CD8-positive, alpha-beta memory T cell (primary cell): Measurements from ENCODE around the gene FOSL2. TPM values are rescaled to one million over a fixed set of nuclear protein-coding genes. Genes with fewer than 3 reads are reported as not detected.

Source experiments
- CTCF ChIA-PET: fragments of 350-600 bp; sonication (Branson Sonifier 250); formaldehyde crosslinking; loops from one replicate; lab custom pipeline; 2021; ENCODE audit warnings: antibody characterized with exemption; lab: Charles Lee
- POLR2A ChIA-PET: fragments of 350-600 bp; sonication (Branson Sonifier 250); formaldehyde crosslinking; loops from one replicate; lab custom pipeline; 2021; ENCODE audit warnings: antibody characterized with exemption; lab: Charles Lee
- DNase-seq, 5 donors: peaks; one replicate each; pipeline versions ENCODE4 v3.0.0 to v3.0.0-alpha.2; 2020 to 2022; ENCODE audit warnings: mixed read lengths in 1 of 5
- H3K27ac ChIP-seq: one replicate; pipeline ENCODE4 v1.7.0; 2013; ENCODE audit warnings: low read depth, mild to moderate bottlenecking, low read length, moderate library complexity
- H3K27me3 ChIP-seq: 2 replicates; pipeline ENCODE4 v1.7.0; 2013; ENCODE audit warnings: low read length, mild to moderate bottlenecking; ENCODE audit not compliant: insufficient read depth, poor library complexity, severe bottlenecking
- H3K36me3 ChIP-seq: 2 replicates; pipeline ENCODE4 v1.7.0; 2013; ENCODE audit warnings: mild to moderate bottlenecking, low read length, moderate library complexity; ENCODE audit not compliant: insufficient read depth
- H3K4me1 ChIP-seq: 2 replicates; pipeline ENCODE4 v1.7.0; 2013; ENCODE audit warnings: mild to moderate bottlenecking, low read length, moderate library complexity; ENCODE audit not compliant: insufficient read depth
- H3K4me3 ChIP-seq: 2 replicates; pipeline ENCODE4 v1.7.0; 2013; ENCODE audit warnings: mild to moderate bottlenecking, low read length
- H3K9me3 ChIP-seq: 2 replicates; pipeline ENCODE4 v1.7.0; 2013; ENCODE audit warnings: mild to moderate bottlenecking, low read length
- H3K27ac Mint-ChIP-seq, 8 donors: one replicate each; pipeline ENCODE4 v1.8.0; 2020 to 2021; ENCODE audit warnings: mixed read lengths in 8 of 8, mild to moderate bottlenecking in 6 of 8, inconsistent platforms in 3 of 8, moderate library complexity in 3 of 8
- H3K27me3 Mint-ChIP-seq, 2 donors: one replicate each; pipeline ENCODE4 v1.8.0; 2020 to 2021; ENCODE audit warnings: mixed read lengths in 2 of 2, mild to moderate bottlenecking in 1 of 2, moderate library complexity in 1 of 2
- H3K36me3 Mint-ChIP-seq, 3 donors: one replicate each; pipeline ENCODE4 v1.8.0; 2020 to 2021; ENCODE audit warnings: mixed read lengths in 3 of 3, inconsistent platforms in 1 of 3, mild to moderate bottlenecking in 1 of 3
- H3K4me1 Mint-ChIP-seq, 3 donors: one replicate each; pipeline ENCODE4 v1.8.0; 2020 to 2021; ENCODE audit warnings: mixed read lengths in 3 of 3, inconsistent platforms in 1 of 3, mild to moderate bottlenecking in 1 of 3
- H3K4me3 Mint-ChIP-seq, 7 donors: one replicate each; pipeline ENCODE4 v1.8.0; 2020 to 2021; ENCODE audit warnings: mixed read lengths in 7 of 7, mild to moderate bottlenecking in 6 of 7, moderate library complexity in 4 of 7, inconsistent platforms in 2 of 7
- H3K9me3 Mint-ChIP-seq, 5 donors: one replicate each; pipeline ENCODE4 v1.8.0; 2020 to 2022; ENCODE audit warnings: mixed read lengths in 5 of 5, mild to moderate bottlenecking in 3 of 5, moderate library complexity in 2 of 5, inconsistent platforms in 1 of 5
- polyA plus RNA-seq: library from polyadenylated mRNA; unstranded; fragments of 300-500 nt; fragmentation: Illumina TruSeq; gene quantifications from one replicate; pipeline ENCODE4 v1.2.3, GENCODE V29; 2021
- total RNA-seq, 2 experiments: library from RNA; stranded (reverse); gene quantifications; one replicate each; pipeline ENCODE4 v1.2.3, GENCODE V29; 2021

The FOSL2 gene
- total and polyA plus RNA-seq, 3 experiments from 2014 or later = 14.1 to 47.3 (median 46.2) TPM

GRCh38 chr2:28407131-28407975 is 14.7 kb downstream of the FOSL2 start:
- no peak overlapping the region for H3K4me3 ChIP-seq

GRCh38 chr2:28407976-28408690 is 15.5 kb downstream of the FOSL2 start:
- Mint-ChIP-seq H3K27me3 (peaks cover 0 to 3% of the 10 kb centered on the region in 2 donors), H3K27ac (peak overlapping the region; percentile 93 to 100 (median 99)), H3K9me3 (peaks cover 0 to 2% (median 0%) of the 10 kb centered on the region in 5 donors), H3K36me3 (peaks cover 3 to 93% (median 7%) of the 10 kb centered on the region in 3 donors), H3K4me3 (peak overlapping the region; percentile 20 to 90 (median 37)), H3K4me1 (peaks cover 71 to 84% (median 71%) of the 10 kb centered on the region in 3 donors)
- Histone ChIP-seq H3K27me3 (no peaks in the 10 kb centered on the region), H3K4me1 (peaks cover 80% of the 10 kb centered on the region), H3K9me3 (no peaks in the 10 kb centered on the region), H3K36me3 (peaks cover 20% of the 10 kb centered on the region), H3K4me3 (no peak overlapping the region), H3K27ac (no peak overlapping the region)
- ChIA-PET CTCF (interaction anchor here (1.3 to 2.7 kb wide), 4 partner anchors 12 to 704 kb away, joined by 3 to 9 read pairs (median 5); partner anchors contain the start of gene FOSL2), POLR2A (interaction anchor here (0.7 to 2.7 kb wide), 5 partner anchors 9 to 518 kb away, joined by 3 to 13 read pairs (median 10); partner anchors contain the start of genes BABAM2, FOSL2 and RBKS)
- no peak for DNase-seq

More at GRCh38 chr2:28407131-28407975, 14.7 kb downstream of the FOSL2 start:
- no peak for DNase-seq
- Histone ChIP-seq H3K36me3 (peaks cover 15% of the 10 kb centered on the region), H3K27me3 (no peaks in the 10 kb centered on the region), H3K4me1 (peaks cover 86% of the 10 kb centered on the region), H3K9me3 (no peaks in the 10 kb centered on the region), H3K27ac (peak overlapping the region; percentile 38)
- H3K9me3 Mint-ChIP-seq = peaks cover 0 to 2% (median 0%) of the 10 kb centered on the region in 5 donors
- H3K4me3 Mint-ChIP-seq = peak overlapping the region; percentile 57 to 83 (median 76)
- peaks cover 0 to 3% of the 10 kb centered on the region in 2 donors for H3K27me3 Mint-ChIP-seq
- peaks cover 2 to 91% (median 3%) of the 10 kb centered on the region in 3 donors for H3K36me3 Mint-ChIP-seq
- H3K27ac Mint-ChIP-seq = peak overlapping the region; percentile 85 to 100 (median 99)
- peaks cover 72 to 85% (median 73%) of the 10 kb centered on the region in 3 donors for H3K4me1 Mint-ChIP-seq
- ChIA-PET POLR2A (interaction anchor here (1.3 to 1.7 kb wide), 2 partner anchors 10 to 15 kb away, joined by 3 to 11 read pairs; partner anchors contain the start of gene FOSL2), CTCF (interaction anchor here (1.0 to 2.7 kb wide), 3 partner anchors 14 to 24 kb away, joined by 3 to 9 read pairs (median 4); partner anchors contain the start of gene FOSL2)

- H3K9me3 ChIP-seq = no peaks in the 10 kb centered on the region
- H3K27me3 ChIP-seq = no peaks in the 10 kb centered on the region
- peaks cover 0 to 3% of the 10 kb centered on the region in 2 donors for H3K27me3 Mint-ChIP-seq
- DNase-seq = peak; percentile 68 to 88 (median 76)
- peaks cover 71% of the 10 kb centered on the region for H3K4me1 ChIP-seq
- peak overlapping the region; percentile 9 to 90 (median 74) for H3K4me3 Mint-ChIP-seq
- H3K27ac ChIP-seq = peak overlapping the region; percentile 65
- peaks cover 0 to 2% (median 0%) of the 10 kb centered on the region in 5 donors for H3K9me3 Mint-ChIP-seq
- POLR2A ChIA-PET = interaction anchor here (0.6 to 2.7 kb wide), 7 partner anchors 8 to 518 kb away, joined by 3 to 13 read pairs (median 8); partner anchors contain the start of genes BABAM2, FOSL2 and RBKS
- H3K4me1 Mint-ChIP-seq = peaks cover 62 to 78% (median 67%) of the 10 kb centered on the region in 3 donors
- H3K27ac Mint-ChIP-seq = peak overlapping the region; percentile 93 to 100 (median 99)
- peak overlapping the region; percentile 39 for H3K4me3 ChIP-seq
- peaks cover 3 to 92% (median 8%) of the 10 kb centered on the region in 3 donors for H3K36me3 Mint-ChIP-seq
- peaks cover 20% of the 10 kb centered on the region for H3K36me3 ChIP-seq
- CTCF ChIA-PET = interaction anchor here (1.3 to 2.7 kb wide), 5 partner anchors 12 to 705 kb away, joined by 3 to 9 read pairs (median 6); partner anchors contain the start of gene FOSL2
Observed at GRCh38 chr2:28408764-28409599, 16.3 kb downstream of the FOSL2 start.

GRCh38 chr2:28411166-28411755 is 18.6 kb downstream of the FOSL2 start:
- H3K9me3 ChIP-seq = no peaks in the 10 kb centered on the region
- peaks cover 13% of the 10 kb centered on the region for H3K36me3 ChIP-seq
- peaks cover 60% of the 10 kb centered on the region for H3K4me1 ChIP-seq
- ChIA-PET POLR2A (no interaction called here), CTCF (interaction anchor here (0.9 to 1.4 kb wide), 3 partner anchors 10 to 42 kb away, joined by 3 read pairs; partner anchors contain the start of gene FOSL2)
- H3K27ac ChIP-seq = peak overlapping the region; percentile 68
- peaks cover 0 to 3% of the 10 kb centered on the region in 2 donors for H3K27me3 Mint-ChIP-seq
- H3K4me1 Mint-ChIP-seq = peaks cover 58 to 78% (median 65%) of the 10 kb centered on the region in 3 donors
- peaks cover 3 to 89% (median 8%) of the 10 kb centered on the region in 3 donors for H3K36me3 Mint-ChIP-seq
- H3K27ac Mint-ChIP-seq = peak overlapping the region; percentile 95 to 100 (median 99)
- H3K9me3 Mint-ChIP-seq = peaks cover 0 to 2% (median 0%) of the 10 kb centered on the region in 5 donors
- H3K4me3 ChIP-seq = no peak overlapping the region
- H3K4me3 Mint-ChIP-seq = peak overlapping the region in 6 of 7 donors; percentile 76 to 90 (median 82)
- DNase-seq = no peak
- H3K27me3 ChIP-seq = no peaks in the 10 kb centered on the region

GRCh38 chr2:28411956-28412609 is 19.4 kb downstream of the FOSL2 start:
- peak overlapping the region in 1 of 7 donors; percentile 32 for H3K4me3 Mint-ChIP-seq
- peak overlapping the region in 7 of 8 donors; percentile 94 to 100 (median 99) for H3K27ac Mint-ChIP-seq
- peaks cover 55 to 70% (median 60%) of the 10 kb centered on the region in 3 donors for H3K4me1 Mint-ChIP-seq

GRCh38 chr2:28412625-28413151 is 20.0 kb downstream of the FOSL2 start:
- no peaks in the 10 kb centered on the region for H3K9me3 ChIP-seq
- Mint-ChIP-seq H3K27ac (peak overlapping the region in 7 of 8 donors; percentile 29 to 100 (median 81)), H3K36me3 (peaks cover 3 to 75% (median 6%) of the 10 kb centered on the region in 3 donors), H3K9me3 (peaks cover 0 to 2% (median 0%) of the 10 kb centered on the region in 5 donors), H3K4me3 (peak overlapping the region in 5 of 7 donors; percentile 1 to 59 (median 33)), H3K4me1 (peaks cover 48 to 64% (median 54%) of the 10 kb centered on the region in 3 donors), H3K27me3 (peaks cover 0 to 3% of the 10 kb centered on the region in 2 donors)
- H3K36me3 ChIP-seq = peaks cover 13% of the 10 kb centered on the region
- no peaks in the 10 kb centered on the region for H3K27me3 ChIP-seq
- ChIA-PET CTCF (interaction anchor here (1.3 kb wide), 1 partner anchor 40 kb away, joined by 3 read pairs; no protein-coding TSS in a partner anchor), POLR2A (no interaction called here)
- H3K27ac ChIP-seq = no peak overlapping the region
- no peak for DNase-seq
- no peak overlapping the region for H3K4me3 ChIP-seq
- peaks cover 46% of the 10 kb centered on the region for H3K4me1 ChIP-seq

More at GRCh38 chr2:28411956-28412609, 19.4 kb downstream of the FOSL2 start:
- peaks cover 0 to 2% (median 0%) of the 10 kb centered on the region in 5 donors for H3K9me3 Mint-ChIP-seq
- Histone ChIP-seq H3K4me1 (peaks cover 52% of the 10 kb centered on the region), H3K27me3 (no peaks in the 10 kb centered on the region), H3K4me3 (no peak overlapping the region), H3K27ac (no peak overlapping the region), H3K9me3 (no peaks in the 10 kb centered on the region), H3K36me3 (peaks cover 13% of the 10 kb centered on the region)
- CTCF ChIA-PET = interaction anchor here (1.3 kb wide), 1 partner anchor 41 kb away, joined by 3 read pairs; no protein-coding TSS in a partner anchor
- peaks cover 0 to 3% of the 10 kb centered on the region in 2 donors for H3K27me3 Mint-ChIP-seq
- peaks cover 3 to 81% (median 6%) of the 10 kb centered on the region in 3 donors for H3K36me3 Mint-ChIP-seq
- POLR2A ChIA-PET = no interaction called here
- DNase-seq = no peak
